Measurements from ENCODE around the gene DKKL1.

The DKKL1 gene

DNA sequence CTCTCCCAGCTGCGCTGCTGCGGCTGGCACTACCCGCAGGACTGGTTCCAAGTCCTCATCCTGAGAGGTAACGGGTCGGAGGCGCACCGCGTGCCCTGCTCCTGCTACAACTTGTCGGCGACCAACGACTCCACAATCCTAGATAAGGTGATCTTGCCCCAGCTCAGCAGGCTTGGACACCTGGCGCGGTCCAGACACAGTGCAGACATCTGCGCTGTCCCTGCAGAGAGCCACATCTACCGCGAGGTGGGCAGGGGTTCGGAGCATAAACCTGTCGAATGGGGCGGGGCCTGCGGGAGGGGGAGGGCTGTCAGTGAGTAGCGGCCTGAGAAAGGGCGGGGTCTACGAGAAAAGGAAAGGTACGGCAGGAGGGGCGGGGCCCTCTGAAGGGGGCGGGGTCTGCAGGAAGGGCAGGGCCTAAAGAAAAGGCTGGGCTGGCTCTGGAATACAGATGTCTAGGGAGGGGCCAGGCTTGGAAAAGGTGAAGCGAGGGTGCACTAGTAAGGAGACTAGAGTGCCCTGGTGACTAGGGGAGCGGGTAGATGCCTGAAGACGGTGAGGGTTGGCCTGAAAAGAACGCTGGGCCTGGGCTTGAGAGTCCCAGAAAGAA, 24.9 kb upstream of the DKKL1 start:
- Histone ChIP-seq H3K27me3 (ENCODE audit: insufficient read depth, low read length) (peaks cover 11% of the 10 kb centered on the region), H3K4me3 (ENCODE audit: low read length) (peak overlapping the region; percentile 49), H3K4me1 (ENCODE audit: insufficient read depth, low read length) (peaks cover 14% of the 10 kb centered on the region), H3K9ac (ENCODE audit: low read depth, low read length) (peak overlapping the region; percentile 27; the same call in 1 of the 2 replicates), H3K9me3 (ENCODE audit: insufficient read depth, low read depth, low read length) (no peaks in the 10 kb centered on the region), H3K27ac (ENCODE audit: low read depth, low read length) (peak overlapping the region; percentile 76; the same call in 1 of the 2 replicates), H3K36me3 (ENCODE audit: insufficient read depth, low read length) (peaks cover 34% of the 10 kb centered on the region)
- WGBS = 2% methylated on average over 30 of the region's 30 CpGs

DNA sequence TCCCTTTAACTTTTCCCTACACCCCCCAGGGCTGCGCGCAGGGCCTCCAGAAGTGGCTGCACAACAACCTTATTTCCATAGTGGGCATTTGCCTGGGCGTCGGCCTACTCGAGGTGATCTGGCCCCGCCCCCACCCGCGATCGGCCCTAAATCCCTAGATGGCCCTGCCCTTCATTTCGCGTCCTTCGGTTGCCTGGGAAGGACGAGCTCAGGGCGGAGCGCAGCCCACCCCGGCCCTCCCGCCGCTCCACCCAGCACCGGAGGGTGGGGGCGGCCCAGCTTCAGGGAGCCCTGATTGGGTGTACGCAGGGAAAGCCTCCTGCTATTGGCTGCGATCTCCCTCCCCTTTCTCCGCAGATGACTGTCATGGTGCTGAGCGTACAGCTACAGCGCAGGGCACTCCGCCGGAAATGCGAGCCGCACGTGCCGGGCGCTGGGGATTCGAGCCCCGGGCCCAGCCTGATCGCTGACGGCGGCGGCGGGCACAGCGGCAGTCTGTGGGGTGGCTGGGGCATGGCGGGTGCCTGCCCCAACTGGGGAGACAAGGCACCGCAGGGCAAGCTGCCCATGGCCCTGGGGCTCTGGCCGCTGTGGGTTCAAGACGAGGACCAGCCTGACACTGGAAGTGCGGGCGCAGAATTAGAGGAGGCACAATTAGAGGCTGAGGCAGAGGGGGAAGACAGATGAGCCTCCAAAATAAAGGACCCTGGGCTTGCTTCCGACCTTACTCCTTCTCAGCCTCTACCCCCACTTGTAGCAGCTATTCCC, 24.2 kb upstream of the DKKL1 start:
- H3K4me1 ChIP-seq (ENCODE audit: insufficient read depth, low read length) = peaks cover 14% of the 10 kb centered on the region

DNA sequence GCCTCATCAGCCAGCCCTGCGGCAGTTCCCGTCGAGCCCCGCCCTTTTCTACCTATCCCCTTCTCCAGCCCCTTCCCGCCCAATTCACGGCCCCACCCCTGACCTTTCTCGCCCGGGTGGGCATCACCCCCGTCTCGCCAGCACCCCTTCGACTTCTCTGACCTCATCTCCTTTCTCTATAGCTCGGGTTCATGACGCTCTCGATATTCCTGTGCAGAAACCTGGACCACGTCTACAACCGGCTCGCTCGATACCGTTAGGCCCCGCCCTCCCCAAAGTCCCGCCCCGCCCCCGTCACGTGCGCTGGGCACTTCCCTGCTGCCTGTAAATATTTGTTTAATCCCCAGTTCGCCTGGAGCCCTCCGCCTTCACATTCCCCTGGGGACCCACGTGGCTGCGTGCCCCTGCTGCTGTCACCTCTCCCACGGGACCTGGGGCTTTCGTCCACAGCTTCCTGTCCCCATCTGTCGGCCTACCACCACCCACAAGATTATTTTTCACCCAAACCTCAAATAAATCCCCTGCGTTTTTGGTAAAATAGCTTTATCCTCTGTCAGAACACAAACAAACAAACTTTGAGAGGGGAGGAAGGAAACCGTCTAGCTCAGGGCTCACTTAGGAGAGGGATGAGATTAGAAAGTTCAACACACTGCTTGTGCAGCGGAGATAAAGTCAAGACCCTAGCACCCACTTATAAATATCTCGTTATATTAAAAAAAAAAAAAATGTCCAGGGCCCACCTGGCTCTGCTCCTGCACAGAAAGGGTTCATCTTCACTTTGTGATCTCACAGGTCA, 23.4 kb upstream of the DKKL1 start:
- Histone ChIP-seq H3K4me1 (ENCODE audit: insufficient read depth, low read length) (peaks cover 14% of the 10 kb centered on the region), H3K27ac (ENCODE audit: low read depth, low read length) (no peak overlapping the region; the same call in 1 of the 2 replicates), H3K36me3 (ENCODE audit: insufficient read depth, low read length) (peaks cover 48% of the 10 kb centered on the region), H3K9ac (ENCODE audit: low read depth, low read length) (no peak overlapping the region; the same call in 1 of the 2 replicates), H3K27me3 (ENCODE audit: insufficient read depth, low read length) (peaks cover 11% of the 10 kb centered on the region), H3K4me3 (ENCODE audit: low read length) (peak overlapping the region; percentile 20; the same call in 1 of the 2 replicates), H3K9me3 (ENCODE audit: insufficient read depth, low read depth, low read length) (no peaks in the 10 kb centered on the region)
- 43% methylated on average over 34 of the region's 36 CpGs for WGBS

More for the DNA sequence above, 24.2 kb upstream of the DKKL1 start:
- peaks cover 40% of the 10 kb centered on the region for H3K36me3 ChIP-seq (ENCODE audit: insufficient read depth, low read length)
- H3K4me3 ChIP-seq (ENCODE audit: low read length) = peak overlapping the region; percentile 49
- H3K9ac ChIP-seq (ENCODE audit: low read depth, low read length) = no peak overlapping the region; the same call in 1 of the 2 replicates
- peaks cover 11% of the 10 kb centered on the region for H3K27me3 ChIP-seq (ENCODE audit: insufficient read depth, low read length)
- H3K27ac ChIP-seq (ENCODE audit: low read depth, low read length) = peak overlapping the region; percentile 82; the same call in 1 of the 2 replicates
- WGBS = 9% methylated on average over 47 of the region's 47 CpGs
- no peaks in the 10 kb centered on the region for H3K9me3 ChIP-seq (ENCODE audit: insufficient read depth, low read depth, low read length)

DNA sequence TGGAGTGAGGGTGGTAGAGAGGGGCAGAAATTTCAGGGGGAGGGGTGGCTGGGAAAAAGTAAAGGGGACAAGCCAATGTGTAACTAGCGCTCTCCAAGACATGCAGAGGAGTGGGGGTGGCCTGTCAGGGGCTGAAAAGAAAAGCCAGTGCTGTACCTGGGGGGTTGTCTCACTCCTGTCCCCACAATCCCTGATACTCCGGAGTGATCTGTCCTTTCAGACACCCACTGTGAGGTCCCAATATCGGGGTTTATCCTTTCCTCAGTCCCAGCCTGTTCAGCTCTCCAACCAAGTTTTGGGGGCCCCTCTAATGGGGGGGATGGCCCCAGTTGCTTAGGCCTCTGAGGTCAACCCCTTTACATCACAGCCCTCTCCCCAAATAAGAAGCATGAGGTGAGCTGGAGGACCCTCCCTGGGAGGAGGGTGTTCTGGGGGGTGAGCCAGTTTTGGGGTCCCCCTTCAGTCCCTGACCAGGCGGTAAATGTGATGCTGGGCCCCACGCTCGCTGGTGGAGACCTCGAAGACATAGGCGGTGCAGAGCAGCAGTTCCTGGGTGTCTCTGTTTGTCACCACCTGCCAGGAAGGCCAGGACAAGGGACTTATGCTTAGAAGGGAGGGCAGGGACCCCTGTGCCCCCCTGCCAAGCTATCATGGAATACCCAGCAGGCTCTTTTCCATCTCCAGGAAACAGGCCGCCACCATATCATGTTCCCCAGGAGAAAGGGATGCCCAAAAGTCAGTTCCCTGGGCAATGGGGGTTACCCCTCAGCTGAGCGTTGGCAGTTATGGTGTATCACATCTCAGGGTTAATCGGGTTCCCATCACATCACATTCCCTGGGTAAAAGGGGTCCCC, 22.6 kb upstream of the DKKL1 start:
- peaks cover 14% of the 10 kb centered on the region for H3K4me1 ChIP-seq (ENCODE audit: insufficient read depth, low read length)
- no peaks in the 10 kb centered on the region for H3K9me3 ChIP-seq (ENCODE audit: insufficient read depth, low read depth, low read length)
- no peak overlapping the region for H3K4me3 ChIP-seq (ENCODE audit: low read length)
- no peak overlapping the region for H3K27ac ChIP-seq (ENCODE audit: low read depth, low read length)
- no peak overlapping the region for H3K9ac ChIP-seq (ENCODE audit: low read depth, low read length)
- peaks cover 55% of the 10 kb centered on the region for H3K36me3 ChIP-seq (ENCODE audit: insufficient read depth, low read length)
- 93% methylated on average over 11 of the region's 11 CpGs for WGBS
- H3K27me3 ChIP-seq (ENCODE audit: insufficient read depth, low read length) = peaks cover 11% of the 10 kb centered on the region

DNA sequence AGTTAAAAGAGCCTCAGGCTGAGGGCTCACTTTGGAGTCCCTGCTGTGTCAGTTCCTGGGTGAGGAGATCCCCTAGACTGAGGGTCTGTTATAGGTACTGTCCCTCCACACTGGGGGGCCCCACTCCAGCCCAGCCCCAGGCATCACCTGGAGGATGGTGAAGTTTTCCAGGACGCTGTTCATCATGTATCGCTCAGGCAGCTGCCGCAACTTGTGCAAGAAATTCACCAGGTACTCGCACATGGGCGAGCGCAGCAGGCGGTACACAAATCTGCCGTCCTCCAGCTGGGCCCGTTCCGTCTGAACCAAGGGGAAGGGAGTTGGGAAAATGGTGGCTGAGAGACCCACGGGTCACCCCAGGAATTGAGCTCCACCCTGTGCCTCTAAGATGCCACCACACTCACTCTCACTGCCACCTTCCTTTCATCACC, 21.4 kb upstream of the DKKL1 start:
- no peaks in the 10 kb centered on the region for H3K9me3 ChIP-seq (ENCODE audit: insufficient read depth, low read depth, low read length)
- peaks cover 68% of the 10 kb centered on the region for H3K36me3 ChIP-seq (ENCODE audit: insufficient read depth, low read length)
- H3K4me1 ChIP-seq (ENCODE audit: insufficient read depth, low read length) = peaks cover 14% of the 10 kb centered on the region
- H3K27me3 ChIP-seq (ENCODE audit: insufficient read depth, low read length) = peaks cover 7% of the 10 kb centered on the region
- H3K27ac ChIP-seq (ENCODE audit: low read depth, low read length) = no peak overlapping the region
- H3K4me3 ChIP-seq (ENCODE audit: low read length) = no peak overlapping the region
- H3K9ac ChIP-seq (ENCODE audit: low read depth, low read length) = no peak overlapping the region
- 91% methylated on average over 11 of the region's 11 CpGs for WGBS

DNA sequence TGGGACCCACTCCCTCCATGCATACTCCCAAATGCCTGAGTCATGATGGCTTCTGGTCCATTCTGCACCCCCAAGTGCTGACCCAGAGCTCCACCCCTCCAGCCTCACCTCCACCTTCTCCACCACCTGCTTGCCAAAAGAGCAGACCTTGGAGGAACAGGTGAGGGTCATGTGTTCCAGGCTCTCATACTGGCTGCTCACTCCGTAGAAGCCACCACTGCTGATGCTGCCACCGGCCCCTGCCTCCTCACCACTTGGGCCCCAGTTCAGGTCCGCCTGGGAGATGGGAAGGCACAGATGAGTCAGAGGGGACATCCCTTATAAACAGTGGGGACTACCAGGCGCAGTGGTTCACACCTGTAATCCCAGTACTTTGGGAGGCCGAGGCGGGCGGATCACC, 20.6 kb upstream of the DKKL1 start:
- H3K9me3 ChIP-seq (ENCODE audit: insufficient read depth, low read depth, low read length) = no peaks in the 10 kb centered on the region
- WGBS = 95% methylated on average over 7 of the region's 7 CpGs
- H3K9ac ChIP-seq (ENCODE audit: low read depth, low read length) = no peak overlapping the region
- no peaks in the 10 kb centered on the region; the same call in 1 of the 2 replicates for H3K27me3 ChIP-seq (ENCODE audit: insufficient read depth, low read length)
- no peak overlapping the region for H3K4me3 ChIP-seq (ENCODE audit: low read length)
- peaks cover 76% of the 10 kb centered on the region for H3K36me3 ChIP-seq (ENCODE audit: insufficient read depth, low read length)
- peaks cover 9% of the 10 kb centered on the region for H3K4me1 ChIP-seq (ENCODE audit: insufficient read depth, low read length)
- no peak overlapping the region for H3K27ac ChIP-seq (ENCODE audit: low read depth, low read length)

DNA sequence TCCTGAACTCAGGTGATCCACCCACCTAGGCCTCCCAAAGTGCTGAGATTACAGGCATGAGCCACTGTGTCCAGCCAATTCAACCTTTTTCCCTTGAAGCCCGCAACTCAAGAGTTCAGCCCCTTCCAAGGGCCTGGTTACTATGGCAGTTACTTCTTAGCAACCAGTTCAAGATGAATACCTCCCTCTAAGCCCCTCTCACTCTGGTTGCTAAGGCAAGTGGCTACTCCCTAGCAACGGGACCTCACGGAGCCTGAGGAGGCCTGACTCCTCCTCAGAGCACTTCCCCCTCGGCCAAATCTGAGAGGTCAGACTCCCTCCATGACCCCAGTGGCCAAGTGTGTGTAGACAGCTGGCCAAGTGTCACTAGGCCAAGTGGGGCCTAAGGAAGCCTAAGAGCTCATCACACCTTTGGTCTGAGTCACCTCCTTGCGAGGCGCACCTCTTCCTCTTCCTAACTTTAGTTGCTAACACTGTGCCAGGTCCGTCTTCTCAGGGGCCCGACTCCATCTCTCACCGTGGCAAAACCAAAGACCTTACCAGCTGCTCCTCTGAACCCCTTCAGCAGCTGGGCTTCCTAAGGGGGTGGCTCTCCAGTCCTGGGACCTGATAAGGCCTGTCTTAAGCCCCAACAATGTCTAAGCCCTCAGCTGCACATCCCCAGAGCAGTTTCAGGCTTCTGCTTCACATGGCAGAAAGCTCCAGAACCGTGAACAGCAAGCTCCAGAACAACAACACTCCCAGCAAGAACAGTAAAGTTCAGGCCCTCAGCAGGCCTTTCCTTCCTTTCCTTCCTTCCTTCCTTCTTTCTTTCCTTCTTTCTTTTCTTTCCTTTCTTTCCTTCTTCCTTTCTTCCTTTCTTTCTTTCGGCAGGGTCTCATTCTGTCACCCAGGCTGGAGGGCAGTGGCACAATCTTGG, 18.9 kb upstream of the DKKL1 start:
- H3K9ac ChIP-seq (ENCODE audit: low read depth, low read length) = no peak overlapping the region
- peaks cover 90% of the 10 kb centered on the region for H3K36me3 ChIP-seq (ENCODE audit: insufficient read depth, low read length)
- 94% methylated on average over 11 of the region's 11 CpGs for WGBS
- H3K27ac ChIP-seq (ENCODE audit: low read depth, low read length) = no peak overlapping the region
- H3K4me1 ChIP-seq (ENCODE audit: insufficient read depth, low read length) = peaks cover 5% of the 10 kb centered on the region; the same call in 1 of the 2 replicates
- H3K27me3 ChIP-seq (ENCODE audit: insufficient read depth, low read length) = no peaks in the 10 kb centered on the region
- no peaks in the 10 kb centered on the region for H3K9me3 ChIP-seq (ENCODE audit: insufficient read depth, low read depth, low read length)
- no peak overlapping the region for H3K4me3 ChIP-seq (ENCODE audit: low read length)

DNA sequence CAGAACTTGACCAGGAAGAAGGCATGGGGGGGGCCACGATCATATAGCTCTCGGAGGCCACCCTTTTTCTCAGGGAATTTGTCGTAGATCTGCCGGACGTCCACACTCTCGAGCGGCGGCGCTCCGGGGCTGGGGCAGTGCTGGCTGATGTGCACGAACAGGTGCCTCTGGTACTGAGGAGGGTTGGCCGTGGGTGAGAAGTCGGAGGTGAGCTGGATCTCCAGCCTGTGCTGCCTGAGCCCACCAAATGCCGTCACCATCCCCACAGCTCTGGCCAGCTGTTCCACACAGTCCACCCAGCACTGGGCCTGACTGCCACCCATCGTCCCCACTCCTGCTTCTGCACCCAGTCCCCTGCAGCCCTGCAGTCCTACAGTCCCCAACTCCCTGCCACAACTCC, 16.5 kb upstream of the DKKL1 start:
- Histone ChIP-seq H3K27ac (ENCODE audit: low read depth, low read length) (no peak overlapping the region), H3K36me3 (ENCODE audit: insufficient read depth, low read length) (peaks cover 96% of the 10 kb centered on the region), H3K9me3 (ENCODE audit: insufficient read depth, low read depth, low read length) (no peaks in the 10 kb centered on the region), H3K27me3 (ENCODE audit: insufficient read depth, low read length) (no peaks in the 10 kb centered on the region), H3K4me3 (ENCODE audit: low read length) (no peak overlapping the region), H3K4me1 (ENCODE audit: insufficient read depth, low read length) (no peaks in the 10 kb centered on the region), H3K9ac (ENCODE audit: low read depth, low read length) (no peak overlapping the region)
- 95% methylated on average over 15 of the region's 15 CpGs for WGBS

DNA sequence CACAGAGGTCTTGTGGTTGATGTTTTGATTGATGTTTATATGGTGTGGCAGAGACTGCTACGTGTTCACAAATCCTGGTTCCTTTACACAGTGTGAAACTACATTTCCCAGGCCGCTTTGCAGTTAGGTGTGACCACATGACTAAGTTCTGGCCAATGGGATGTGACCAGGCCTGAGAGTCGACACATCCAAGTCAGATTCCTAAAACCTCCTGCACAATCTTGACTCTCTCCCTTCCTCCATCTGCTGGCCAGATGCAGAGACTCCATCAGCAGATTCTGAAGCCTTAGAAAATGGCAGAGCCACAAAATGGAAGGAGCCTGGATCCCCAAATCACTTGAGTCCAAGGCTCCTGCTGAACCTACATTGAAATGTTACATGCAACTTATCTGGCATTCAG, 15.8 kb upstream of the DKKL1 start:
- Histone ChIP-seq H3K36me3 (ENCODE audit: insufficient read depth, low read length) (peaks cover 96% of the 10 kb centered on the region), H3K4me1 (ENCODE audit: insufficient read depth, low read length) (no peaks in the 10 kb centered on the region), H3K9me3 (ENCODE audit: insufficient read depth, low read depth, low read length) (no peaks in the 10 kb centered on the region), H3K4me3 (ENCODE audit: low read length) (no peak overlapping the region), H3K27ac (ENCODE audit: low read depth, low read length) (no peak overlapping the region), H3K9ac (ENCODE audit: low read depth, low read length) (no peak overlapping the region), H3K27me3 (ENCODE audit: insufficient read depth, low read length) (no peaks in the 10 kb centered on the region)
- WGBS = 81% methylated on average over 3 of the region's 3 CpGs

All from HUES64 (cell line).